ENCODE measurements around the gene CCL4.

Gene CCL4

GRCh38 chr17:36136036-36136435, 32.4 kb downstream of the CCL4 start:
- DNase-seq, result no peak
- no peaks in the 10 kb centered on the region for H3K9me3 ChIP-seq (replicated peaks; ENCODE audit: insufficient read depth, low read length)

GRCh38 chr17:36136439-36136838, 32.8 kb downstream of the CCL4 start:
- Histone ChIP-seq H3F3A (ENCODE audit: insufficient read depth, low read length) (no peaks in the 10 kb centered on the region), H3K4me2 (ENCODE audit: low read depth, low read length) (no peak overlapping the region), H3K4me1 (ENCODE audit: low read length) (peaks cover 17% of the 10 kb centered on the region), H3K79me2 (ENCODE audit: low read length) (no peaks in the 10 kb centered on the region), H3K9ac (ENCODE audit: low read length) (no peak overlapping the region), H3K9me3 (replicated peaks; ENCODE audit: insufficient read depth, low read length) (no peaks in the 10 kb centered on the region), H3K9me2 (replicated peaks; ENCODE audit: insufficient read depth, low read length) (no peaks in the 10 kb centered on the region), H2AFZ (ENCODE audit: low read length) (no peak overlapping the region), H3K36me3 (replicated peaks; ENCODE audit: insufficient read depth, low read length) (no peaks in the 10 kb centered on the region), H3K4me3 (ENCODE audit: low read length) (no peak overlapping the region), H4K20me1 (ENCODE audit: insufficient read depth, low read length) (no peaks in the 10 kb centered on the region), H3K27ac (ENCODE audit: low read length) (no peak overlapping the region), H3K27me3 (replicated peaks; ENCODE audit: insufficient read depth, low read length) (no peaks in the 10 kb centered on the region)
- no peak for DNase-seq
- TF ChIP-seq CTCF (IDR thresholded peaks at IDR 0.05; ENCODE audit: low read length) (no peak), EZH2 (optimal IDR thresholded peaks at IDR 0.05; ENCODE audit: low read depth, low read length) (no peak), EZH2phosphoT487 (IDR thresholded peaks at IDR 0.05; ENCODE audit: low read length) (no peak)

More at GRCh38 chr17:36136036-36136435, 32.4 kb downstream of the CCL4 start:
- H3K4me3 ChIP-seq (ENCODE audit: low read length), result no peak overlapping the region
- H3K79me2 ChIP-seq (ENCODE audit: low read length), result no peaks in the 10 kb centered on the region
- H3K36me3 ChIP-seq (replicated peaks; ENCODE audit: insufficient read depth, low read length), result no peaks in the 10 kb centered on the region
- H3K9ac ChIP-seq (ENCODE audit: low read length), result no peak overlapping the region
- H3K27ac ChIP-seq (ENCODE audit: low read length), result no peak overlapping the region
- no peak overlapping the region for H3K4me2 ChIP-seq (ENCODE audit: low read depth, low read length)
- peaks cover 17% of the 10 kb centered on the region for H3K4me1 ChIP-seq (ENCODE audit: low read length)
- no peaks in the 10 kb centered on the region for H4K20me1 ChIP-seq (ENCODE audit: insufficient read depth, low read length)
- no peaks in the 10 kb centered on the region for H3K9me2 ChIP-seq (replicated peaks; ENCODE audit: insufficient read depth, low read length)
- no peak overlapping the region for H2AFZ ChIP-seq (ENCODE audit: low read length)
- no peaks in the 10 kb centered on the region for H3F3A ChIP-seq (ENCODE audit: insufficient read depth, low read length)
- TF ChIP-seq CTCF (IDR thresholded peaks at IDR 0.05; ENCODE audit: low read length) (no peak), EZH2phosphoT487 (IDR thresholded peaks at IDR 0.05; ENCODE audit: low read length) (no peak), EZH2 (optimal IDR thresholded peaks at IDR 0.05; ENCODE audit: low read depth, low read length) (no peak)
- no peaks in the 10 kb centered on the region for H3K27me3 ChIP-seq (replicated peaks; ENCODE audit: insufficient read depth, low read length)

GRCh38 chr17:36142235-36142634, 38.6 kb downstream of the CCL4 start:
- TF ChIP-seq EZH2 (optimal IDR thresholded peaks at IDR 0.05; ENCODE audit: low read depth, low read length) (no peak), EZH2phosphoT487 (IDR thresholded peaks at IDR 0.05; ENCODE audit: low read length) (no peak), CTCF (IDR thresholded peaks at IDR 0.05; ENCODE audit: low read length) (no peak)
- H3K27ac ChIP-seq (ENCODE audit: low read length), result no peak overlapping the region
- H3K9me3 ChIP-seq (replicated peaks; ENCODE audit: insufficient read depth, low read length), result no peaks in the 10 kb centered on the region

More at GRCh38 chr17:36142235-36142634, 38.6 kb downstream of the CCL4 start:
- H2AFZ ChIP-seq (ENCODE audit: low read length), result no peak overlapping the region
- peaks cover 21% of the 10 kb centered on the region for H3K4me1 ChIP-seq (ENCODE audit: low read length)
- H4K20me1 ChIP-seq (ENCODE audit: insufficient read depth, low read length), result no peaks in the 10 kb centered on the region
- H3K4me2 ChIP-seq (ENCODE audit: low read depth, low read length), result no peak overlapping the region
- no peak overlapping the region for H3K9ac ChIP-seq (ENCODE audit: low read length)
- DNase-seq, result no peak
- H3K27me3 ChIP-seq (replicated peaks; ENCODE audit: insufficient read depth, low read length), result no peaks in the 10 kb centered on the region
- no peaks in the 10 kb centered on the region for H3K79me2 ChIP-seq (ENCODE audit: low read length)
- no peaks in the 10 kb centered on the region for H3K36me3 ChIP-seq (replicated peaks; ENCODE audit: insufficient read depth, low read length)
- no peak overlapping the region for H3K4me3 ChIP-seq (ENCODE audit: low read length)
- no peaks in the 10 kb centered on the region for H3F3A ChIP-seq (ENCODE audit: insufficient read depth, low read length)
- H3K9me2 ChIP-seq (replicated peaks; ENCODE audit: insufficient read depth, low read length), result no peaks in the 10 kb centered on the region
